CD4-positive, CD25-positive, alpha-beta regulatory T cell (primary cell): Measurements from ENCODE around the gene PCED1B. TPM values are rescaled to one million over a fixed set of nuclear protein-coding genes. Genes with fewer than 3 reads are reported as not detected.
"Not testable (repeated sequence)": the region's sequence is repeated elsewhere in the genome, so short reads cannot be mapped to it uniquely, and the experiment has no call there.

Experiments used
- ATAC-seq, 2 donors: fragments of 150-1000 bp; cut with Tn5 transposase; one replicate each; pipeline ENCODE4 v1.10.0; 2021; ENCODE audit warnings: low read depth in 2 of 2, moderate number of reproducible peaks in 2 of 2, moderate library complexity in 1 of 2
- DNase-seq, 3 donors: peaks; one replicate each; pipeline versions ENCODE4 v3.0.0 to v3.0.0-alpha.2; 2012 to 2022; ENCODE audit warnings: mixed read lengths in 1 of 3
- H3K27ac ChIP-seq: one replicate; pipeline ENCODE4 v1.7.0; 2013; ENCODE audit warnings: mild to moderate bottlenecking, low read length; ENCODE audit not compliant: insufficient read depth, poor library complexity, severe bottlenecking
- H3K27me3 ChIP-seq: one replicate; pipeline ENCODE4 v1.7.0; 2013; ENCODE audit warnings: low read length; ENCODE audit not compliant: control insufficient read depth, insufficient read depth
- H3K36me3 ChIP-seq: one replicate; pipeline ENCODE4 v1.7.0; 2013; ENCODE audit warnings: mild to moderate bottlenecking, low read length, moderate library complexity; ENCODE audit not compliant: control insufficient read depth, insufficient read depth
- H3K4me1 ChIP-seq: 2 replicates; pipeline ENCODE4 v1.7.0; 2013; ENCODE audit warnings: mild to moderate bottlenecking, low read length; ENCODE audit not compliant: insufficient read depth, control insufficient read depth, poor library complexity, severe bottlenecking
- H3K4me3 ChIP-seq: one replicate; pipeline ENCODE4 v1.7.0; 2013; ENCODE audit warnings: low read depth, mild to moderate bottlenecking, low read length, moderate library complexity
- H3K9me3 ChIP-seq, 2 experiments: 1 replicate in 1 of 2; 2 replicates in 1 of 2; pipeline ENCODE4 v1.7.0; 2013; ENCODE audit warnings: low read length in 2 of 2, mild to moderate bottlenecking in 1 of 2, moderate library complexity in 1 of 2; ENCODE audit not compliant: control insufficient read depth in 2 of 2
- H3K27ac Mint-ChIP-seq, 3 donors: one replicate each; pipeline ENCODE4 v1.8.0; 2020 to 2022; ENCODE audit warnings: mild to moderate bottlenecking in 3 of 3, mixed read lengths in 3 of 3, moderate library complexity in 2 of 3
- H3K27me3 Mint-ChIP-seq: one replicate; pipeline ENCODE4 v1.8.0; 2022; ENCODE audit warnings: mild to moderate bottlenecking, mixed read lengths
- H3K36me3 Mint-ChIP-seq: one replicate; pipeline ENCODE4 v1.8.0; 2020; ENCODE audit warnings: mixed read lengths
- H3K4me1 Mint-ChIP-seq, 4 donors: one replicate each; pipeline ENCODE4 v1.8.0; 2020 to 2022; ENCODE audit warnings: mixed read lengths in 4 of 4, mild to moderate bottlenecking in 1 of 4
- H3K4me3 Mint-ChIP-seq, 4 donors: one replicate each; pipeline ENCODE4 v1.8.0; 2020 to 2022; ENCODE audit warnings: mild to moderate bottlenecking in 4 of 4, mixed read lengths in 4 of 4, moderate library complexity in 3 of 4
- H3K9me3 Mint-ChIP-seq, 7 donors: one replicate each; pipeline ENCODE4 v1.8.0; 2020 to 2022; ENCODE audit warnings: mixed read lengths in 7 of 7, mild to moderate bottlenecking in 3 of 7, moderate library complexity in 2 of 7
- polyA plus RNA-seq, 4 donors: library from polyadenylated mRNA; unstranded; fragments of 300-500 nt; fragmentation: Illumina TruSeq; gene quantifications; one replicate each; pipeline ENCODE4 v1.2.3, GENCODE V29; 2021
- total RNA-seq: library from RNA; stranded (reverse); gene quantifications from one replicate; pipeline ENCODE4 v1.2.3, GENCODE V29; 2022

Gene PCED1B
- total and polyA plus RNA-seq, 5 donors from 2014 or later, result 56.7 to 74.5 (median 64.9) TPM

GRCh38 chr12:47190905-47191304 is 111.5 kb downstream of the PCED1B start:
- Mint-ChIP-seq H3K36me3 (peaks cover 31% of the 10 kb centered on the region), H3K27ac (peak overlapping the region; percentile 80 to 93 (median 81)), H3K4me3 (peak overlapping the region in 3 of 4 donors; percentile 47 to 76 (median 69)), H3K27me3 (no peaks in the 10 kb centered on the region), H3K9me3 (no peaks in the 10 kb centered on the region), H3K4me1 (peaks cover 64 to 90% (median 77%) of the 10 kb centered on the region in 4 donors)
- Histone ChIP-seq H3K27me3 (no peaks in the 10 kb centered on the region), H3K9me3 (no peaks in the 10 kb centered on the region), H3K4me1 (peaks cover 53% of the 10 kb centered on the region), H3K36me3 (peaks cover 17% of the 10 kb centered on the region), H3K4me3 (peak overlapping the region; percentile 43), H3K27ac (peak overlapping the region; percentile 66)
- no peak for ATAC-seq
- DNase-seq, result no peak

DNA sequence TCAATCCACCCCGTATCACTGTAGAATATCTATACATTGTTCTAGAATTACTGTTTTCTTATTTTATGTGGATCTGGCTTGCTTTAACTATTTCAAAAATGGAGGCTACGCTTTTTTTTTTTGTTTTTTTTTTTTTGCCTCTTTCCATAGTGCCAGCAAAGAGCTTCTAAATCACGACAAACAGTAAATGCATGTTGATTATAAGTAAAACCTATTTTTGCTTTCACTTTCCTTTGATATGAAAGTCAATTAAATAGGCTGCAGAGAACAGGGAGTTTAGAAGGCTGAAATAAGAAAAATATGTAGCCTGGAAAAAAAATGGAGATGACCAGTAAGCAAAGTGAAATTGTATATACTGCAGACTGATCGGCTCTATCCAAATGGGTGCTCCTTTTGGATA is 112.6 kb downstream of the PCED1B start:
- Mint-ChIP-seq H3K36me3 (peaks cover 22% of the 10 kb centered on the region), H3K4me1 (peaks cover 58 to 86% (median 75%) of the 10 kb centered on the region in 4 donors), H3K27ac (peak overlapping the region; percentile 80 to 92 (median 81)), H3K9me3 (no peaks in the 10 kb centered on the region), H3K4me3 (peak overlapping the region; percentile 76 to 88 (median 83)), H3K27me3 (no peaks in the 10 kb centered on the region)
- Histone ChIP-seq H3K36me3 (peaks cover 15% of the 10 kb centered on the region), H3K4me3 (peak overlapping the region; percentile 70), H3K27ac (peak overlapping the region; percentile 66), H3K27me3 (no peaks in the 10 kb centered on the region), H3K9me3 (no peaks in the 10 kb centered on the region), H3K4me1 (peaks cover 53% of the 10 kb centered on the region)
- ATAC-seq (no peak), DNase-seq (peak in 2 of 3 donors; percentile 52 to 54)

- DNase-seq, result peak in 1 of 3 donors; percentile 63
- H3K27ac Mint-ChIP-seq, result peak overlapping the region; percentile 81 to 87 (median 86)
- Histone ChIP-seq H3K4me3 (peak overlapping the region; percentile 70), H3K4me1 (peaks cover 53% of the 10 kb centered on the region), H3K36me3 (peaks cover 9% of the 10 kb centered on the region), H3K27ac (peak overlapping the region; percentile 66), H3K27me3 (no peaks in the 10 kb centered on the region), H3K9me3 (no peaks in the 10 kb centered on the region)
- no peaks in the 10 kb centered on the region for H3K9me3 Mint-ChIP-seq
- H3K27me3 Mint-ChIP-seq, result no peaks in the 10 kb centered on the region
- peaks cover 15% of the 10 kb centered on the region for H3K36me3 Mint-ChIP-seq
- peaks cover 57 to 85% (median 74%) of the 10 kb centered on the region in 4 donors for H3K4me1 Mint-ChIP-seq
- peak overlapping the region; percentile 48 to 91 (median 78) for H3K4me3 Mint-ChIP-seq
- no peak for ATAC-seq
These were observed 113.6 kb downstream of the PCED1B start for GRCh38 chr12:47193066-47193465.

DNA sequence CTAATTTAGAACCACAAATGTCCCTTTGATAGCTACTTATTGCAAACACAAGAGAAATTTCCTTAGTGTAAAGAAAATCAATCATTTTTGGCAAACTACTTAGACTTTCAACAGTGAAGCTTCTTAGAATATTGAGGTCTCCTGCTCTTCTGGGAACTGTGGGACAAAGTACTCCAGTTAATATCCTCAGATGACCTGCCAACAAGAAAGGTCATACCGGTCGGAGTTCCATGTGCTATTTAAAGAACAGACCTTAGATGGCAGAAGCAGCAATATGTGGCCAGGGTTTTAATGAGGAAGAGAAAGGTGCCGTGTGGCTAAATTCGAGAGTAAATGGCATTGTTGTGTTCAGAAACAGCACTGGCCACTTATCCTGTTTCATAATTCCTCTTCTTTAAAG is 115.1 kb downstream of the PCED1B start:
- Histone ChIP-seq H3K4me1 (peaks cover 46% of the 10 kb centered on the region), H3K27ac (peak overlapping the region; percentile 66), H3K9me3 (no peaks in the 10 kb centered on the region), H3K4me3 (no peak overlapping the region), H3K27me3 (no peaks in the 10 kb centered on the region), H3K36me3 (no peaks in the 10 kb centered on the region)
- peak overlapping the region in 2 of 3 donors; percentile 26 to 50 for H3K27ac Mint-ChIP-seq
- no peak for ATAC-seq
- no peaks in the 10 kb centered on the region for H3K9me3 Mint-ChIP-seq
- peak overlapping the region; percentile 4 to 76 (median 29) for H3K4me3 Mint-ChIP-seq
- H3K27me3 Mint-ChIP-seq, result no peaks in the 10 kb centered on the region
- peaks cover 51 to 83% (median 69%) of the 10 kb centered on the region in 4 donors for H3K4me1 Mint-ChIP-seq
- DNase-seq, result no peak
- H3K36me3 Mint-ChIP-seq, result peaks cover 10% of the 10 kb centered on the region

- no peaks in the 10 kb centered on the region for H3K27me3 ChIP-seq
- H3K9me3 ChIP-seq, result no peaks in the 10 kb centered on the region
- peaks cover 30 to 79% (median 52%) of the 10 kb centered on the region in 4 donors for H3K4me1 Mint-ChIP-seq
- H3K27ac Mint-ChIP-seq, result peak overlapping the region; percentile 77 to 97 (median 78)
- peak overlapping the region in 1 of 4 donors; percentile 48 for H3K4me3 Mint-ChIP-seq
- H3K36me3 Mint-ChIP-seq, result peaks cover 34% of the 10 kb centered on the region
- DNase-seq (no peak), ATAC-seq (no peak)
- peak overlapping the region; percentile 28 for H3K27ac ChIP-seq
- H3K36me3 ChIP-seq, result peaks cover 18% of the 10 kb centered on the region
- no peak overlapping the region for H3K4me3 ChIP-seq
- H3K27me3 Mint-ChIP-seq, result no peaks in the 10 kb centered on the region
- H3K9me3 Mint-ChIP-seq, result no peaks in the 10 kb centered on the region
- H3K4me1 ChIP-seq, result peaks cover 14% of the 10 kb centered on the region
These were observed 121.0 kb downstream of the PCED1B start for GRCh38 chr12:47200446-47200845.

GRCh38 chr12:47201190-47201589 is 121.8 kb downstream of the PCED1B start:
- peaks cover 40% of the 10 kb centered on the region for H3K36me3 Mint-ChIP-seq
- H3K27ac ChIP-seq, H3K4me3 Mint-ChIP-seq, H3K9me3 Mint-ChIP-seq, H3K27me3 Mint-ChIP-seq, H3K27me3 ChIP-seq, H3K4me3 ChIP-seq, ATAC-seq, H3K9me3 ChIP-seq, DNase-seq: not testable (repeated sequence)
- peaks cover 31 to 79% (median 55%) of the 10 kb centered on the region in 4 donors for H3K4me1 Mint-ChIP-seq
- Histone ChIP-seq H3K36me3 (peaks cover 25% of the 10 kb centered on the region), H3K4me1 (peaks cover 21% of the 10 kb centered on the region)
- peak overlapping the region in 1 of 3 donors; percentile 77 for H3K27ac Mint-ChIP-seq

DNA sequence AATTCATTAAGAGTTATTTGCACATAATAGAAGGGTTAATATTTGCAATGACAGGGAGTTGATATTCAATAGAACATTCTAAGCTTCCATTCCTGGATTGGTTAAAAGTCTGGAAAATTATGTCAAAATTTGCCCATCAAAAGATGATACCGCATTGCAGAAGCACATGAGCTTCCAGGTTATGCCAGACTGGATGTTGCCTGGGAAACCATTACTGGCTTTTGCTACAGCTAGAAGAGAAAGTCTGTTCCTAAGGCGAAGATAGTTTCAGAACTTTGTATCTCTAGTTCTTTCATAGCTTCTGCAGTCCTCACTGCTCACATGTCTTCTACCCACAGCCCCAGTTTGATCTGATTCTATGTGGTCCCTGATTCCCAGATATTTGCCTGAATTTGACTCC is 122.8 kb downstream of the PCED1B start:
- peaks cover 35 to 87% (median 64%) of the 10 kb centered on the region in 4 donors for H3K4me1 Mint-ChIP-seq
- peak overlapping the region; percentile 21 for H3K27ac ChIP-seq

More for the DNA sequence above, 122.8 kb downstream of the PCED1B start:
- Histone ChIP-seq H3K36me3 (peaks cover 34% of the 10 kb centered on the region), H3K9me3 (no peaks in the 10 kb centered on the region), H3K4me1 (peaks cover 31% of the 10 kb centered on the region), H3K27me3 (no peaks in the 10 kb centered on the region), H3K4me3 (no peak overlapping the region)
- Mint-ChIP-seq H3K36me3 (peaks cover 49% of the 10 kb centered on the region), H3K9me3 (no peaks in the 10 kb centered on the region), H3K4me3 (peak overlapping the region in 1 of 4 donors; percentile 15), H3K27me3 (no peaks in the 10 kb centered on the region), H3K27ac (peak overlapping the region; percentile 45 to 64 (median 53))
- ATAC-seq (no peak), DNase-seq (no peak)
